Mesodermal cell (in vitro differentiated cells): ENCODE measurements around the gene S100A7. TPM values are rescaled to one million over a fixed set of nuclear protein-coding genes. Genes with fewer than 3 reads are reported as not detected.
A peak's percentile ranks its signal among the peaks of the same experiment; 100 is the strongest.

ENCODE experiments used
- H3K27ac ChIP-seq: 2 replicates; pipeline ENCODE4 v1.7.0; 2013; ENCODE audit warnings: mild to moderate bottlenecking, low read depth, low read length, moderate library complexity; ENCODE audit not compliant: severe bottlenecking
- H3K36me3 ChIP-seq: 2 replicates; pipeline ENCODE4 v1.7.1; 2013; ENCODE audit warnings: mild to moderate bottlenecking, low read length, moderate library complexity; ENCODE audit not compliant: control insufficient read depth, insufficient read depth
- H3K4me1 ChIP-seq: one replicate; pipeline ENCODE4 v1.7.1; 2013; ENCODE audit warnings: mild to moderate bottlenecking, low read length; ENCODE audit not compliant: insufficient read depth, control insufficient read depth, poor library complexity, severe bottlenecking
- H3K4me3 ChIP-seq: 2 replicates; pipeline ENCODE4 v1.7.0; 2013; ENCODE audit warnings: low read length, control low read depth, mild to moderate bottlenecking; ENCODE audit not compliant: insufficient read depth, poor library complexity, severe bottlenecking; ENCODE audit errors: extremely low read depth
- H3K9me3 ChIP-seq: 2 replicates; pipeline ENCODE4 v1.7.1; 2013; ENCODE audit warnings: mild to moderate bottlenecking, low read length, moderate library complexity; ENCODE audit not compliant: control insufficient read depth
- WGBS, 2 experiments: methylation state at CpG; one replicate each; pipeline ENCODE4 v1.1.5; 2013; ENCODE audit warnings: missing lambda C conversion rate in 2 of 2; ENCODE audit not compliant: insufficient coverage in 2 of 2; 5-methylcytosine and 5-hydroxymethylcytosine counted together
- polyA plus RNA-seq, 2 experiments: library from polyadenylated mRNA; stranded (reverse); fragments of 50-300 nt; gene quantifications; one replicate each; pipeline ENCODE4 v1.2.3, GENCODE V29; 2013

S100A7 gene
- polyA plus RNA-seq (2013, experiment 1 of 2) = not detected
- not detected for polyA plus RNA-seq (2013, experiment 2 of 2)

DNA sequence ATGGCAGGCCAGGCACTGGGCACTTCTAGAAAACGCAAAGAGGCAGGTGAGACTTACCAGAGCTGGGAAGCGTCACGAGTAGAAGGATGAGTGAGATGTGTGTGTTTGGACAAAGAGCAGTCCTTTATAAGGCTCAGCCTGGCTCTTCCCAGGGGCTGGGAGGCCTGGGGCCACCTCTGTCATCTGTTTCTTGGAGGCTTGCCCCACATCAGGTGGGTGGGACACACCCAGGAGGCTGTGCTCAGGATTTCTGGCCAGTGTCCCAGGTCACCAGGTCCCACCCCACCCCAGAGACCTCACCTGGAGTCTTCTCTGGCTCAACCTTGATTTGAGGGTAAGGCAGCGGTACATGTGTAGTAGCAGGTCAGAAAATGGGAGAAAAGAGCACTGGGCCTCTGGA is at the start of gene S100A7:
Gene S100A7 (minus strand): TSS at position 101 of the 400 bp plus-strand sequence. CDS start 1,638 bp downstream, outside the sequence.
- no peaks in the 10 kb centered on the region for H3K36me3 ChIP-seq
- H3K9me3 ChIP-seq = no peaks in the 10 kb centered on the region
- H3K27ac ChIP-seq = no peak within 1 kb of the TSS
- no peak within 1 kb of the TSS for H3K4me3 ChIP-seq
- H3K4me1 ChIP-seq = no peaks in the 10 kb centered on the region
- WGBS, 2 experiments = 71 to 94% methylated on average over 3 of the region's 4 CpGs

DNA sequence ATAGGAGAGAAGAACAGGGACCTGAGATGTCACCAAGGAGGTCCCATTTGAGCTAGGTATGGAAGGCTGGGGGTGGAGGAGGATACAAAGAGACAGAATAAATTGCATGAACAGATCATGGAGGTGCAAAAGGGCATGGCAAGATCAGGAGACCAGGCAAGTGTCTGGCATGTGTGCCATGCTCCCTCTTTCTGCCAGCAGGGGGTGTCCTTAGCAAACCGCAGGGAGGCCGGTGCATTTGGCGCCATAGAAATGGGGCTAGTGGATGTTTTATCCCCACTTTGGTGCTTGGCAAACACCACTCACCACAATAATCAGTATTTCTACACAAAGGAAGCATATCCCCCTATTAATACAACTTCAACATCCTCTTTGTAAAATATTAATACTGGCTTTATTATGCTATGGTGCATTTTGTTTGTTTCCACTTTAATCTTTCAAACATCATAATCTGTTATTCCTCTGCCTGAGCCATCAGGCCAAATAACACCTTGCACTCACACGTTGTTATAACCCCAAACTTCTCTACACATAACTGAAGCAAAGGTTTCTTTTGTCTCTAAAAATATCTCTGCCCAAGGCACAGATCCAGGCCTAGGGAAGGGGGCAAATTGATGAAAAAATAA is 49.4 kb upstream of the S100A7 start:
- Histone ChIP-seq H3K27ac (no peak overlapping the region), H3K4me3 (no peak overlapping the region), H3K36me3 (no peaks in the 10 kb centered on the region), H3K9me3 (no peaks in the 10 kb centered on the region), H3K4me1 (peaks cover 18% of the 10 kb centered on the region)
- 80% methylated on average over 1 of the region's 4 CpGs; no CpG with 5 or more reads in 1 of the 2 experiments for WGBS, 2 experiments

DNA sequence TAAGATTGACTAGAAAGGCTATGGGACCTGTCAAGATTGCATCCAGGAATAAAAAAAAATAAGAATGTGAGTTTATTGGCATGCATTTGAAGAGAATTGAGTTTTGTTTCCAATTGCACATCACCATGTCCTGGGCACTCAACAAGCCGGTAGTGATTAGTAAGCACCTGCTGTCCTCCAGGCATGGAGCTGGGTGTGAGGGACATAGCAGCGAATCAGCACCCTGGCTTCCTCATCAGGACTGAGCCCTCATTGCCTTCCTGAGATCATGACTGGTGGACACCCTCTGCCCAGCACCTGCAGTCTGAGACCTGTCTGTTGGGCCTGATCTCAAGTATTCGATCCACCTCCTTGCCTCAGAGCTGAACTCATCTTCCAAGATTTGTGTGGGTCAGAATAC is 48.6 kb upstream of the S100A7 start:
- WGBS, 2 experiments = 93 to 96% methylated on average over 3 of the region's 3 CpGs
- Histone ChIP-seq H3K36me3 (no peaks in the 10 kb centered on the region), H3K4me1 (peaks cover 18% of the 10 kb centered on the region), H3K9me3 (no peaks in the 10 kb centered on the region), H3K27ac (no peak overlapping the region), H3K4me3 (no peak overlapping the region)

DNA sequence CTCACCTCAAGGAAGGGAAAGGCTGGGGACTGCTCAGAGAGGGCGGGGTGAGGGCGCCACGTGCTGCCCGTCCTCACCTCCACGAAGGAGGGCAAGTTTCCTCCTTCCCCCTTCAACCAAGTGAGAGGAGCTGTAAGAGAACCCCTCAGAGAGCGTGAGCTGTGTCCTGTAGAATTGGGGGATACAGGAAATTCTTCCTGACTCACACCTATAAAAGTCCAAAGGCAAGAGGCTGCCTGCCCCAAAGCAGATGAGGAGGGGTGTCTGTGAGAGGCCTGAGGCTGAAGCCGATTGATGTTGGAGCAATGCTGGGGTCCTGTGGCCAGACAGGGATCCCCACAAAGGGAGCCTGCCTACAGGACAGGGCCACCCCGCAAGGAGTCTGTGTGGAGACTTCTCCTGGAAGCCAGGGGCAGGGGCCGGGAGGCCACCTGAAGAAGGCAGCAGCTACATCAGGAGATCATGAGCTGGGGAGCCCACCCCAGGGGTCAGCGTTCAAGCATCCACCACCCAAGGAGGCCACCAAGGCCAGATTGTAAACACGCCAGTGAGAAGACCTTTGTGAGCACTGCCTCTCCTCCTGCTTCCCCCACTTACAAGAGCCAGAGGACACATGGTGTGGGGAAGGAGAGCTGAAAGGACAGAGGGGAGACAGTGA is 47.6 kb upstream of the S100A7 start:
- H3K36me3 ChIP-seq = no peaks in the 10 kb centered on the region
- no peak overlapping the region for H3K27ac ChIP-seq
- H3K4me1 ChIP-seq = peaks cover 18% of the 10 kb centered on the region
- 94% methylated on average over 4 to 8 of the region's 11 CpGs for WGBS, 2 experiments
- H3K4me3 ChIP-seq = no peak overlapping the region
- no peaks in the 10 kb centered on the region for H3K9me3 ChIP-seq

DNA sequence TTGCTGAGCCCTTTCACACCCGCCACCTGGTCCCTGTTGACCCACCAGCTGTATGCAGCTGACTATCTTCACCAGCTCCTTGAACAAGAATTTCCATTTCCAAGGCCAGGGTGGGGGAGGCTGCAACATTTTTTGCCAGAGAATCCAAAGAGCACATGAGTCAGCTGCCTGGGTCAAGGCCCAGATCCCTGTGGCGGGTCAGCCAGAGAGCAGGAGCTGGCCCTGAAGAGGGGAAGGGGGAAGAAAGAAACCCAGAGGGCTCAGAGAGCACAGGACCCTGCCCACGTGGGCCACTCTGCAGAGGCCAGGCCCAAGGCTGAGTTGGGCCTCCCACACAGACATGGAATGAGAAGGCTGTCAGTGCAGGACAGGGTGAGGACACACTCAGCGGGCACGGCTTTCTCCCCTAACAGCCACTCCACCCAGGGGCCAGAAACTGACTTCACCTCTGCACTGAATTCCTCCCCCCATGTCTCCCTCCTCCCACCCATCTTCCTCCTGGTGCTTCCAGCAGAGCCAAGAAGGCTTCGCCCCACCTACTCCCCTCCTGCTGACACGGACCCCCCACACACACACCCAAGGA is 46.5 kb upstream of the S100A7 start:
- Histone ChIP-seq H3K4me1 (peaks cover 18% of the 10 kb centered on the region), H3K4me3 (no peak overlapping the region), H3K27ac (peak overlapping the region; percentile 13), H3K9me3 (no peaks in the 10 kb centered on the region), H3K36me3 (no peaks in the 10 kb centered on the region)
- 71 to 78% methylated on average over 4 of the region's 7 CpGs for WGBS, 2 experiments

DNA sequence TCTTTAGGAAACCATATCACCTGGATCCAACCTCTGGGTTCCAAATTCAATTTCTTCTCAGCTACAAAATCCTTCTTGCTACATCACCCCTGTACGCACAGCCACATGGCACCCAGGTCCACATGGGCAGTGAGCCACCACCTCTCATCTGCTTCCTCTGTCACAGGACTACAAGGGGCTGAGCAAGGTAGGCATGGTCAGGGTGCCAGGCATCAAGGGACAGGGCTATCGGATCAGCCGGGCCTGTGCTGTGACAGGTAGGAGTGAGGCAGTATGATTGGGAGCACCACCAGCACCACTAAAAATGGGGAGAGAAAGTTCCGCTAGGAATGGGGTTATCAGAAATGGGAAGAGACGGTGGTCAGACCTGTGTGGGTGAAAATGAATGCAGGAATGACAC is 45.9 kb upstream of the S100A7 start:
- H3K27ac ChIP-seq = no peak overlapping the region
- no peaks in the 10 kb centered on the region for H3K9me3 ChIP-seq
- WGBS, 2 experiments = 92 to 96% methylated on average over 3 to 4 of the region's 5 CpGs
- no peak overlapping the region for H3K4me3 ChIP-seq
- H3K36me3 ChIP-seq = no peaks in the 10 kb centered on the region
- H3K4me1 ChIP-seq = peaks cover 18% of the 10 kb centered on the region

DNA sequence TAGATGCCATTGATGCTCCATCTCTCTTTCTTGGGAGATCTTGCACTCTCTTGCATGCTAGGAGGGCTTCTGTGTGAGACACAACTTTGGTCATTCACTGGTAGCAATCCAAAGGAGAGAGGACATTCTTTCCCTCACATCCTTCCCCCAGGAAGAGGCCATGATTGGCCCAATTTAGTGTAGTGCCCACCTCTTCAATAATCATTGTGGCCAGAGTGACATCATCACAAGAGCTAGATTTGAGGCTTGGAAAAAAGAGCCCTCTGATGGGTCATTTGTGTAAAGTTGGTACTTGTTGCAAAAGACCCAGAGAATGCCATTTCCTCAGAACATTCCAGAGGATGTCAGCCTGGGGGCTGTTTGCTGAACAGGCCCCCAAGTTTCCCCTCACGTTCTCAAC is 45.1 kb upstream of the S100A7 start:
- Histone ChIP-seq H3K4me3 (no peak overlapping the region), H3K4me1 (peaks cover 18% of the 10 kb centered on the region), H3K36me3 (no peaks in the 10 kb centered on the region), H3K9me3 (no peaks in the 10 kb centered on the region), H3K27ac (no peak overlapping the region)
- WGBS, 2 experiments = 100% methylated on average over 1 of the region's 1 CpG; no CpG with 5 or more reads in 1 of the 2 experiments

DNA sequence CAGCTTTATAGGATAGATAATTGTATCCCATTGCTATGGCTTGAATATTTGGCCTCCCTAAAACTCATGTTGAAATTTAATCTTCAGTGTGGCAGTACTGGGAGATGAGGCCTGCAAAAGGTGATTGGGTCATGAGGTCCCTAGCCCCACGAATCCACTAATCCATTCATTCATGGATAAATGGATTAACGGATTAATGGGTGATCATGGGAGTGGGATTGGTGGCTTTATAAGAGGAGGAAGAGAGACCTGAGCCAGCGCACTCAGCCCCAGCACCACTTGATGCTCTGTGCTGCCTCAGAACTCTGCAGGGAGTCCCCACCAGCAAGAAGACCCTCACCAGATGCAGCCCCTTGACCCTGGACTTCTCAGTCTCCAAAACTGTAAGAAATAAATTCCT is 43.3 kb upstream of the S100A7 start:
- WGBS, 2 experiments = no CpG with 5 or more reads among the region's 3 CpGs
- Histone ChIP-seq H3K27ac (no peak overlapping the region), H3K9me3 (no peaks in the 10 kb centered on the region), H3K4me3 (no peak overlapping the region), H3K4me1 (peaks cover 18% of the 10 kb centered on the region), H3K36me3 (no peaks in the 10 kb centered on the region)

DNA sequence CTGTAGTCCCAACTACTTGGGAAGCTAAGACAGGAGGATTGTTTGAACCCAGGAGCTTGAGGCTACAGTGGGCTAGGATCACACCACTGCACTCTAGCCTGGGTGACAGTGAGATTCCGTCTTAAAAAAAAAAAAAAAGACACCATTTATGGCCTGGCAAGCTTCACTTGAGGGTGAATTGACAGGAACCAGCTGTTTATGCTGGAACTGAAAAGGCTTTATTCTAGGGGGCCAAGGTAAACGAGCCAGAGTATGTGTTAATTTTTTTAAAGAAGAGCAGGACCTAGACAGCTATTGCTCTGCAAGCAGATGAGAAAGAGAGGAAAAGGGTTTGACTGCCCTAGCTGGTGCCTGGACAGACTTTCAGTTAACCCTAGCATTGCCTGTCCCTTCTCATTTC is 38.3 kb upstream of the S100A7 start:
- 38 to 55% methylated on average over 1 to 2 of the region's 2 CpGs for WGBS, 2 experiments
- no peaks in the 10 kb centered on the region for H3K36me3 ChIP-seq
- H3K9me3 ChIP-seq = no peaks in the 10 kb centered on the region
- H3K4me1 ChIP-seq = no peaks in the 10 kb centered on the region
- H3K4me3 ChIP-seq = no peak overlapping the region
- no peak overlapping the region for H3K27ac ChIP-seq

DNA sequence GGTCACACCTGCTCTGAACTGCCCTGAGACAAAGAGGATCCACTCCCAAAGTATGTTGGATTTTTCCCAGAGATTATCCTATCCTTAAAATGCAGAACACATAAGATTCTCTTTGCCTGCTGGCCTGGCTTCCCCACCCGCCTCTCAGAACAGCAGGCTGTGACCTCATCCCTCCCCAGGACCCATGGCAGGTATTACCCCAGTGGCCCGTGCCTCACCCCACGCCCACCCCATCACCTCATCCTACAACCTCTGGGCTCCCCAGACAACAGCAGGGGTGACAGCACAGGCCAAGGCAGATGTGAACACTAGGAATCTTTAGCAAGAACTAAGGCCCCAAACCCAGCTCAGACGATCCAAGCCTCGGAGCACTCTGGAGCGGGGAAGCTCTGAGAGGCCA is 35.1 kb upstream of the S100A7 start:
- H3K9me3 ChIP-seq = no peaks in the 10 kb centered on the region
- whole genome bisulfite sequencing, 2 experiments = 85 to 89% methylated on average over 5 to 6 of the region's 6 CpGs

More for the DNA sequence above, 35.1 kb upstream of the S100A7 start:
- H3K4me1 ChIP-seq = no peaks in the 10 kb centered on the region
- no peak overlapping the region for H3K27ac ChIP-seq
- no peak overlapping the region for H3K4me3 ChIP-seq
- no peaks in the 10 kb centered on the region for H3K36me3 ChIP-seq
